Measurements from ENCODE around the gene PCLAF.
A peak's percentile ranks its signal among the peaks of the same experiment; 100 is the strongest.
"Not testable (repeated sequence)": the region's sequence is repeated elsewhere in the genome, so short reads cannot be mapped to it uniquely, and the experiment has no call there.

Gene PCLAF
- 0 to 1.4 (median 0.61) reads per million in 9 experiments for total RNA-seq

DNA sequence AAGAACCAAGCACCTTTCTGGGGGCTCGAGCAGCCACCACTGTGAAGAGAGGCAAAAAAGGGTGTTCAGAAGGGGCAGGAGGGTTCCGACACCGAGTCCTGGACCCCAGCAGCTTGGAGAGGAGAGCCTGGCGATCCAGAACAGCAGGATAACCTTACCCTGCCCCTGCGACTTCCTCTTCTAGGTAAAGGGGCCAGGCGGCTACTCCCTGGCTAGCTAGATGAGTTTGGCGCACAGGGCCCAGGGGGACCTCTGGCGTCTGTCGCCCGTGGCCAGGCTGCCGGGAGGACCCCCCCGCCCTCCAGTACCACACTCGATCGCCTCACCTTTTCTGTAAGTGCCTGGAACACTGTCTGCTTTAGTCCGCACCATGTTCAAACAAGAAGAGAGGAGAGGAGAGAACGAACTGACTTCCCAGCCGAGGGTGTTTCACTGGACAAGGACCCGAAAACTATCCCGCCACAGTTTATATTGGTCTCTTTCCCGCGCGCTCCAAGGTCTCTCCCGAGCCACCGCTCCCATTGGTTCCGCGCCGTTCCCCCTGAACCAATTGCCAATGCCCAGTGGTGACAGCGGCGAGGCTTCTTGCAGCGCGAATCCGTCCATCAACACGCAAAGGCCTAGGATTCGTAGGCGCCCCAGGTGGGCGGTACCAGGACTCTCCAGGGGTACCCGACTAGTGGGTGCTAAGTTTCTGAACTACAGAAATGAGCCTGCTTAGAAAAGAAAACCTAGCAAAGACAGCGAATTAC lies at the start of gene PCLAF:
PCLAF (minus strand) TSS at position 442 of the 752 bp plus-strand sequence; CDS start at position 372, 70 bp downstream.
- peak within 1 kb of the TSS; percentile 62 to 63 for H3K27ac Mint-ChIP-seq
- H3K4me1 Mint-ChIP-seq (ENCODE audit: low read depth in 2 of 2) = peaks cover 10 to 12% of the 10 kb centered on the region in 2 donors

DNA sequence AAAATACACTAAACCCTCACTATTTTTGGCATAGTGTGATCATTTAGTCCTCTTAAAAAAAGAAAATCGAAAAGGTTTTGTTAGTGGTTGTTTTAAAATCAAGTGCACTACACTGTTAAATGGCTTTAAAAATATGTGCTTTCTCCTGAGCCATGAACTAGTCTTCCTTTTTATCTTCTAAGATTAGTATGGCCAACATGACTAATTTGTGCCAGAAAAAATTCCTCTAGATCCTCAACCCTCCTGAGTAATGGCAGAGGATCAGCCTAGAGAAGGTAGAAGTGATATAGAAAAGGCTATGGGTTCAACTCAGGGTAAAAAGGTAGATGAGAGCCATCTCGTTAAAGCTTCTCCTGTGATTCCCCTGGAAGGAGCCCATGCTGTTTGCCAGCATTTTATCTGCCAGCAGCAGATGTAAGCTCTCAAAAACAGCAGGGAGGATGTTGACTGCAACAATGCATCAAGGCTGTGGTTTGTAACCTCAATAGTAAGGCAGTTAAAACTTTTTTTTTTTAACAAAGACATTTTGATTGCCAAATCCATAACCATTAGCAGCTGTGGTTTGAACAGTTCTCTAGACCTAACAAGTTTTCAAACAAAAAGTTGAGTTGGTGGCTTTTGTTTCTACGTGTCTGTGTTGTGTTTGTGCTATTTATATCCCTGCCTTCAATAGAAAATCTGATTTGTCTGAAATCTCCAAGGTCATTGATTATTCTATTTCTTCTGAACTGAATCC lies 48.9 kb upstream of the PCLAF start:
- H3K27me3 Mint-ChIP-seq = no peaks in the 10 kb centered on the region
- peak overlapping the region; percentile 41 to 56 for H3K4me3 Mint-ChIP-seq
- no peaks in the 10 kb centered on the region for H3K9me3 Mint-ChIP-seq
- peaks cover 33% of the 10 kb centered on the region for H3K36me3 Mint-ChIP-seq (ENCODE audit: insufficient read depth)
- ATAC-seq (replicated peaks) = peak; percentile 99
- peak overlapping the region; percentile 41 to 81 for H3K27ac Mint-ChIP-seq
- peak; percentile 27 to 45 (median 34) for DNase-seq
- peaks cover 14 to 34% of the 10 kb centered on the region in 2 donors for H3K4me1 Mint-ChIP-seq (ENCODE audit: low read depth in 2 of 2)

More for the DNA sequence above, at the start of gene PCLAF:
- Mint-ChIP-seq H3K27me3 (no peaks in the 10 kb centered on the region), H3K4me3 (peak within 1 kb of the TSS; percentile 84 to 88), H3K36me3 (ENCODE audit: insufficient read depth) (peaks cover 6% of the 10 kb centered on the region), H3K9me3 (no peaks in the 10 kb centered on the region)
- ATAC-seq (replicated peaks) (peak; percentile 100), DNase-seq (peak; percentile 85 to 88 (median 86))

GRCh38 chr15:64429448-64429847 lies 48.2 kb upstream of the PCLAF start:
- H3K9me3 Mint-ChIP-seq = no peaks in the 10 kb centered on the region
- peaks cover 41% of the 10 kb centered on the region for H3K36me3 Mint-ChIP-seq (ENCODE audit: insufficient read depth)
- H3K4me1 Mint-ChIP-seq (ENCODE audit: low read depth in 2 of 2) = peaks cover 14 to 34% of the 10 kb centered on the region in 2 donors
- peak overlapping the region in 1 of 2 donors; percentile 41 for H3K4me3 Mint-ChIP-seq
- H3K27me3 Mint-ChIP-seq = no peaks in the 10 kb centered on the region
- peak overlapping the region in 1 of 2 donors; percentile 81 for H3K27ac Mint-ChIP-seq
- DNase-seq (no peak), ATAC-seq (replicated peaks) (no peak)

DNA sequence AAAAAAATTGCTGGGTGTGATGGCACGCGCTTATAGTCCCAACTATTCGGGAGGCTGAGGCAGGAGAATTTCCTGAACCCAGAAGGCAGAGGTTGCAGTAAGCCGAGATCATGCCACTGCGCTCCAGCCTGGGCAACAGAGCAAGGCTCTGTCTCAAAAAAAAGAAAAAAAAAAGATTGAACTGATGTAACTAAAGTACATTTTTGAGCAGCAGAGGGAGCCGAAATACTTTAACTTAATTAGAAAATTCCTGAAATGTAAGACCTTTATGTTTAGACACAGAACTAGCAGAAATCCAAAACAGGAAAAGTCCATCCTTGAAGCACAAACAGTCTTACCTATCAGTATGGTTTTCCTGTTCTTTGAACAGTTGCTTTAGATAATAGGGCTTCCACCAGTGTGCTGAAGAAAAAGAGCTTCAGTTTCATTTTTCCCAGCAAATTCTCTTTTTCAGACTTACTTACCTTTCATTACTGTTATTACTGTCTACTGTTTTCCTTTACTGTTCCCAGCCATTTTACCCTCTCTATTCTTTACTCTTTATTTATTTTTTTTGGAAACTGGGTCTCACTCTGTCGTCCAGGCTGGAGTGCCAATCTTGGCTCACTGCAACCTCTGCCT lies 45.7 kb upstream of the PCLAF start:
- ATAC-seq (replicated peaks) (no peak), DNase-seq (no peak)
- Mint-ChIP-seq H3K36me3 (ENCODE audit: insufficient read depth) (peaks cover 55% of the 10 kb centered on the region), H3K4me1 (ENCODE audit: low read depth in 2 of 2) (peaks cover 14 to 34% of the 10 kb centered on the region in 2 donors), H3K27ac (peak overlapping the region; percentile 18 to 84), H3K4me3 (no peak overlapping the region), H3K27me3 (no peaks in the 10 kb centered on the region), H3K9me3 (no peaks in the 10 kb centered on the region)

DNA sequence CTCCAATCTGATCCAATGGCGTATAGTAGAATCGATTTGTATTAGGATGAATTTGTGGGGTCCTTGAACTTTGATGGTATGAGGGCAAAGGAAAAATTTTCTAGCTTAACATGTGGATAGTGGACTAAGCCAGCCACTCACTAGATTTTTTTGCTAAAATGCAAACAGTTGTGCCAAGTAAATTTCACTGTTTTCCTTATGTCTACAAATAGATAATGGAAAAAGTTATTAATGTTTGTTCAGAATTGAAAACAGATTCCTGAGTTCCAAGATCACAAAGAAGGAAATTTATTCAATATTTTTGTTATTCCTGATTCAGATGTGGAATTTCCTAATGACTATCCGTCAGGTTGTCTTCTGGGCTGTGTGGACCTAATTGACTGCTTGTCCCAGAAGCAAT lies 44.0 kb upstream of the PCLAF start:
- Mint-ChIP-seq H3K27ac (no peak overlapping the region), H3K9me3 (no peaks in the 10 kb centered on the region), H3K4me3 (no peak overlapping the region), H3K27me3 (no peaks in the 10 kb centered on the region), H3K4me1 (ENCODE audit: low read depth in 2 of 2) (peaks cover 12 to 23% of the 10 kb centered on the region in 2 donors), H3K36me3 (ENCODE audit: insufficient read depth) (peaks cover 60% of the 10 kb centered on the region)
- ATAC-seq (replicated peaks) (no peak), DNase-seq (no peak)

DNA sequence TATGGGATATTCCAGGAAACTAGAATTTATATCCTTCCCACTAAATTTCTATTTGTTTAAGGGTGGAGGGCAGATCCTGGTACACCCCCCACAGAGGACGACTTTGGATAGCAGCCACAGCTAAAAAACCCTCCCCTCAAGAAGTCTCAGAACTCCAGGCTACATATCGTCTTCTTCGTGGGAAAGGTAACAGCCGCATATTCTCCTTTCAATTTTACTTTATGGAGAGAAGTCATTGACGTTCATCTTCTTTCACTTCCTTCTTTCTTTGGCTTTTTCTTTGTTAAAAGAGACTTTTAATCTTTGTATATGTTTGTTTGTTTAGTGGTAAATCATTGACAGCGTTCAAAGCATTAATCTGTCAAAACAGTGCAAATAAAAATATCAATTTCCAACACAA lies 42.7 kb upstream of the PCLAF start:
- DNase-seq (no peak), ATAC-seq (replicated peaks) (no peak)
- H3K4me1 Mint-ChIP-seq (ENCODE audit: low read depth in 2 of 2) = peaks cover 3 to 13% of the 10 kb centered on the region in 2 donors
- H3K9me3 Mint-ChIP-seq = no peaks in the 10 kb centered on the region
- H3K4me3 Mint-ChIP-seq = no peak overlapping the region
- peak overlapping the region in 1 of 2 donors; percentile 22 for H3K27ac Mint-ChIP-seq
- no peaks in the 10 kb centered on the region for H3K27me3 Mint-ChIP-seq
- H3K36me3 Mint-ChIP-seq (ENCODE audit: insufficient read depth) = peaks cover 67% of the 10 kb centered on the region

GRCh38 chr15:64422697-64423096 lies 41.5 kb upstream of the PCLAF start:
- no peak for ATAC-seq (replicated peaks)
- Mint-ChIP-seq H3K36me3 (ENCODE audit: insufficient read depth) (peaks cover 76% of the 10 kb centered on the region), H3K4me1 (ENCODE audit: low read depth in 2 of 2) (peaks cover 2 to 10% of the 10 kb centered on the region in 2 donors), H3K9me3 (no peaks in the 10 kb centered on the region), H3K27me3 (no peaks in the 10 kb centered on the region), H3K27ac (no peak overlapping the region), H3K4me3 (no peak overlapping the region)
- no peak for DNase-seq

DNA sequence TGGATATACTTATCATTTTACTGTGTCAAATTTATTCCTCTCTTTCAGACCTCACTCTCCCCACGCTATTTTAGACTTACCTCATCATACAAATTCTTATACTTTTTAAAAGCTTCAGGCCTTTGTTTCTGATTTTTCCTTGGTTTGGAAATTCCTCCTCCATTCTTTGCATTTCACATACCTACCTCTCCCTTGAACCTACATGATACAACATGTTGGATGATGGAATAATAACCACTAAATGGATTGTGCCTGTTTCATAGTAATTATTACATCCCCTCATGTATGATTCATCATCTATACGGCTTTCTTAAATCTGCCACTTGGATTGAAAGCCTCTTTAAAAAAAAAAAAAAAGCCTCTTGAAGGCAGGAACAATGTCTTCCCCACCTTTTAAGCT lies 31.0 kb upstream of the PCLAF start:
- Mint-ChIP-seq H3K4me3 (no peak overlapping the region), H3K9me3 (no peaks in the 10 kb centered on the region), H3K27ac (peak overlapping the region in 1 of 2 donors; percentile 5), H3K36me3 (ENCODE audit: insufficient read depth) (peaks cover 74% of the 10 kb centered on the region), H3K4me1 (ENCODE audit: low read depth in 2 of 2) (peaks cover 0 to 4% of the 10 kb centered on the region in 2 donors), H3K27me3 (no peaks in the 10 kb centered on the region)
- ATAC-seq (replicated peaks) (no peak), DNase-seq (no peak)

GRCh38 chr15:64400583-64400982 lies 19.3 kb upstream of the PCLAF start:
- H3K4me1 Mint-ChIP-seq (ENCODE audit: low read depth in 2 of 2) = no peaks in the 10 kb centered on the region
- peaks cover 89% of the 10 kb centered on the region for H3K36me3 Mint-ChIP-seq (ENCODE audit: insufficient read depth)
- no peak overlapping the region for H3K4me3 Mint-ChIP-seq
- ATAC-seq (replicated peaks) (no peak), DNase-seq (no peak)
- no peaks in the 10 kb centered on the region for H3K27me3 Mint-ChIP-seq
- H3K27ac Mint-ChIP-seq = peak overlapping the region in 1 of 2 donors; percentile 49
- H3K9me3 Mint-ChIP-seq = no peaks in the 10 kb centered on the region

DNA sequence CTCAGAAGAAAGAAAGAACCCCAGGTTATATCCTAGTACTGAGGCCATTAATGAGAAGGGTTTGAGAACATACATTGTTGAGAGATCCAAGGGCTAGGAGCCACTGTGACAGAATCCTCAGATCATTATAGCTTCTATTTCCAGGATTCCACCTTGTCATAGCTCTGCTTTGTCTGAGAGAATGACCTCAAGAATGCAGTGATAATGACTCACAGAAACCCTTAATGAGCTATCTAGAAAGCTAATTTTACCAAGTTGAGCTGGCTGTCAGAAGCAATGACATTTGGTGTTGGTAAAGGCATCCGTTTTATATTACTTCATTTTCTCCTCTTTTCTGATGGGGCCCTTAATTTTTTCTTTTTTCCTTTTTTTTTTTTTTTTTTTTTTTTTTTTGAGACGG lies 17.3 kb upstream of the PCLAF start:
- Mint-ChIP-seq H3K36me3 (ENCODE audit: insufficient read depth) (peaks cover 96% of the 10 kb centered on the region), H3K27me3 (no peaks in the 10 kb centered on the region), H3K4me3 (no peak overlapping the region), H3K4me1 (ENCODE audit: low read depth in 2 of 2) (peaks cover 2 to 4% of the 10 kb centered on the region in 2 donors), H3K9me3 (no peaks in the 10 kb centered on the region), H3K27ac (no peak overlapping the region)
- ATAC-seq (replicated peaks) (no peak), DNase-seq (no peak)

- Mint-ChIP-seq H3K4me1 (ENCODE audit: low read depth in 2 of 2) (peaks cover 4% of the 10 kb centered on the region in 2 donors), H3K9me3 (no peaks in the 10 kb centered on the region), H3K36me3 (ENCODE audit: insufficient read depth) (peaks cover 92% of the 10 kb centered on the region), H3K4me3 (no peak overlapping the region), H3K27ac (no peak overlapping the region), H3K27me3 (no peaks in the 10 kb centered on the region)
- ATAC-seq (replicated peaks) (no peak), DNase-seq (no peak)
Measured at GRCh38 chr15:64396789-64397188, 15.5 kb upstream of the PCLAF start.

DNA sequence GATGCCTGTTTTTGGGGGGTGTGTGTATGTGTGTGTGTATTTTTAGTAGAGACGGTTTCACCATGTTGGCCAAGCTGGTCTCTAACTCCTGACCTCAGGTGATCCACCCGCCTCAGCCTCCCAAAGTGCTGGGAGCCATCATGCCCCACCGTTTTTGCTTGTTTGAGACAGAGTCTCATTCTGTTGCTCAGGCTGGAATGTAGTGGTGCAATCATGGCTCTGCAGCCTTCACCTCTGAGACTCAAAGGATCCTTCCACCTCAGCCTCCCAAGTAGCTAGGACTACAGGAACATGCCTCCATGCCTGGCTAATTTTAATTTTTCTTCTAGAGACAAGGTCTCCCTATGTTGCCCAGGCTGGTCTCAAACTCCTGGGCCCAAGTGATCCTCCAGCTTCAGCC lies 11.2 kb upstream of the PCLAF start:
- Mint-ChIP-seq H3K36me3 (ENCODE audit: insufficient read depth) (peaks cover 59% of the 10 kb centered on the region), H3K27ac (peak overlapping the region in 1 of 2 donors; percentile 62)

GRCh38 chr15:64389036-64389435 lies 7.8 kb upstream of the PCLAF start:
- no peak for ATAC-seq (replicated peaks)
- DNase-seq = no peak
- peak overlapping the region; percentile 91 to 96 for H3K4me3 Mint-ChIP-seq

More for the DNA sequence above, 11.2 kb upstream of the PCLAF start:
- H3K4me3 Mint-ChIP-seq; DNase-seq; ATAC-seq (replicated peaks); H3K27me3 Mint-ChIP-seq; H3K9me3 Mint-ChIP-seq: not testable (repeated sequence)
- H3K4me1 Mint-ChIP-seq (ENCODE audit: low read depth in 2 of 2) = peaks cover 18 to 19% of the 10 kb centered on the region in 2 donors

More at GRCh38 chr15:64389036-64389435, 7.8 kb upstream of the PCLAF start:
- Mint-ChIP-seq H3K4me1 (ENCODE audit: low read depth in 2 of 2) (peaks cover 19 to 20% of the 10 kb centered on the region in 2 donors), H3K27me3 (no peaks in the 10 kb centered on the region), H3K9me3 (no peaks in the 10 kb centered on the region), H3K36me3 (ENCODE audit: insufficient read depth) (peaks cover 26% of the 10 kb centered on the region), H3K27ac (peak overlapping the region in 1 of 2 donors; percentile 62)
